Activated CD4-positive, alpha-beta T cell treated with anti-CD3 and anti-CD28 coated beads for 4 hours (primary cell): Measurements from ENCODE around the gene CDK17.
"Not testable (repeated sequence)": the region's sequence is repeated elsewhere in the genome, so short reads cannot be mapped to it uniquely, and the experiment has no call there.

Experiments used
- DNase-seq, 2 donors: peaks; one replicate each; pipeline ENCODE4 v3.0.0-alpha.2; 2020

The CDK17 gene

GRCh38 chr12:96399919-96400630 lies at the start of gene CDK17:
TSS of gene CDK17 (minus strand) at chr12:96400439. CDS start at chr12:96334836, 65,603 bp downstream.
- DNase-seq: peak; percentile 85 to 88

- no peak for DNase-seq
Observed at GRCh38 chr12:96448300-96448699, 48.1 kb upstream of the CDK17 start.

DNA sequence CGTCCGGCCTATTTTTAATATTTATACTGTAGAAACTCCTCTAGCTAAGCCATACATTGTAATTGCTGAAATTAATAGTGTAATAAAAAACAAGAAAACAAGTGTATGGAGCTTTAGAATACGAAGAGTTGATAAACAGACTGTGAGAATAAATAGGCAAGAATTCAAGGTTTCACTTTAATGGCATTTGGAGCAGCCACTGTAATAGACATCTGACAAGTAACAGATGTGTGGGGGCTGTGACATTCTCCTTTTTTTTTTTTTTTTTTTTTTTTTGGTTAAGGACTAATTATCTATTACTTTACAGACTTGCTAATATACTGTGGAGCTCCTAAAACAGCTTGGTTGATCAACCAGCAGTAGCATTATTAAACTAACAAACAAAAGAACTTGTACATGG lies 47.0 kb upstream of the CDK17 start:
- no peak for DNase-seq

DNA sequence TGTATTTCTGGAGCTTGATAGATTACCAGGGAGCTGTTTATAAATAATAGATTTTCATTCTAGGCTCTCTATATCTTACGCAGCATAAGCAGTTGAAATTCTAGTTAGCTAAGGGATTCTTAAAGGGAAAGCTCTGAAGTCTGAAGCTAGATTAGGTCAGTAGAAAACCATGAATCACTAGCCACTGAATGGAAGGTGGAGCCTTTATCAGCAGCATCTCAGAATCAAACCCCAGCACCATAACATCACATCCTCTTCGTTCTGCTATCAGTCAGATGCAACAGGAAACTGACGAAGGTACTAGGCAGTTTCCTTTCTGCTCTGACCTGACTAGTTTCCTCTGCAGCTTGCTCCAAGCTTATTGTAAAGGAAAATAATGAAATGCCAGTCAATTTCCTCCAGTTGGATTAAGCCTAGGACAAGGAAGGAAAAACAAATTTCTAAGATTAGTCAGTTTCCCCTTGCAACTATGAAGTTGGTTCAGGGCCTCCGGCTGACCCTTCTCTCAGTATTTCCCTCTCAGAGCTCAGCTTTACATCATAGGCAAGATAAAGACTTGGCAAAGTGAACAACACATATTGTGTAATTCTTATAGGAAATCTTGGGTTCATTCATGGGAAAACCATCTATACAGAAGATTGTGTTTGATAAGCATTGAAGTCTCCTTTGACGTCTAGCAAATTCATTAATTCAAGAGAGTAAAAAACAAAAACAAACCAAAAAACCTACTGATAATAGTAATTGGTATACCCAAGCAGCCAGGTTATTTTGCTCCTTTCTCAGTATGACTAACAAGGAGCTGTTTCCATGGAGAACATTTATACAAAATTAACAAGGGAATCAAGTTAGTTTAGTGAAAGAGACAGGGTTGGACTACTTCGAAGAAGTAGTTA lies 45.7 kb upstream of the CDK17 start:
- DNase-seq: peak; percentile 52 to 55

DNA sequence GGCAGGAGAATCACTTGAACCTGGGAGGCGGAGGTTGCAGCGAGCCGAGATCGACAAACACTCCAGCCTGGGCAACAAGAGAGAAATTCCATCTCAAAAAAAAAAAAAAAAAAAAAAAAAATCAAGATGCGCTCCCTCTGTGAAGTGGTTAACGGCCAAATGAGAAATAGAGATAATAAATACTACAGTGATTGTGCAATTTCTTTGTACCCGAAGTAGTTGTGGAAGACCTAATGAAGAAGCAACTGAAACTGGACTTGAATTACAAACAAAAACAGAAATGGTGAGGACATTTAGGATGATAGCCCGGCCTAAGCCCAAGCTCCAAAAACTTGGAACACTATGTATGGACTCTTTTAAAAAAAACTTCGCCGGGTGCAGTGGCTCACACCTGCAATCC lies 44.2 kb upstream of the CDK17 start:
- no peak for DNase-seq

DNA sequence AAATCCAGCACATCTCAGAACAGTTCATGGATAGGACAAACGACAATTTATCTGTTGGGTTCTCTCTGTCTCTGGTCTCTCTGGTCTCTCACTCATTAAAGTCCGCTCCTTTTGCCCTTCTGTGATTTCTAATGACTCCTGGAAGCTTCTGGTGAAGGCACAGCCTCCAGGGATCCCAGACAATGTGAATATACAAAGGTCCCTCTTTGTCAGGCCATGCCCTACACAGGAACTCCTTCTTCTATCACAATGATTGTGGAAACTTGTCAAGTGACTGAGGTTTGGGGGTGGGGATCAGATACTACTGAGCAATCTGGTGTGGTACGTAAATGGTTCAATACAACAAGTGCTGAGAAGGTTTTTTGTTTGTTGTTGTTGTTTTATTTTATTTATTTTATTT lies 42.7 kb upstream of the CDK17 start:
- DNase-seq: no peak

GRCh38 chr12:96441816-96442215 lies 41.6 kb upstream of the CDK17 start:
- DNase-seq: no peak

DNA sequence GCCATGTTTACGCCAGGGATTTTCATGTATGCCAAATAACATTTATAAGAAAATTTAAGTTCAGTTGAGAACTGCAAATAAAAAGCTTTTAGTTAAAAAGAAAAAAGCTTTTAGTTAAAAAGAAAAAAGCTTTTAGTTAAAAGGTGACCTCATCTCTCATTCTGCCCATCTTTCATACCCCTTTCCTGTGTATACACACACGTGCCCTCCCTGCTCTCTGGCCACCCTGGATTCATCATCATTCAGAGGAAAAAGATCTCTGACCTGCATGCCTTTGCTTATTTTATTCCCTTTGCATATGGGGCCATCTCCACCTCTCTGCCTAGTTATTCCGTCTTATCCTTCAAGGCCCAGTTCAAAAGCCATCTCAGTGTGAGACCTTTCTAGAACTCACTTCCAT lies 38.1 kb upstream of the CDK17 start:
- no peak for DNase-seq

DNA sequence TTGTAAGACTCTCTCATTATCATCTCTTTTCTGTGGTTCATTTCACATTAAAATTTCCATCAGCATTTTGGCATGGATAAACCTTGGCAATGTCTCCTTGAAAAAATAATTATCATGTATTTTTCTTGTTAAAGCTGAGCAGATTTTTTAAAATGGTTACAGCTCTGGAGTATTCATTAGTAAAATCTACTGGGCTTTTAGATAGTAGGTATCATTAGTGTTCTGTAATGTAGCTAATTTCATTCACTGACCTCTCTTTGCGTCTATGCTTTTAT lies 36.9 kb upstream of the CDK17 start:
- no peak for DNase-seq

DNA sequence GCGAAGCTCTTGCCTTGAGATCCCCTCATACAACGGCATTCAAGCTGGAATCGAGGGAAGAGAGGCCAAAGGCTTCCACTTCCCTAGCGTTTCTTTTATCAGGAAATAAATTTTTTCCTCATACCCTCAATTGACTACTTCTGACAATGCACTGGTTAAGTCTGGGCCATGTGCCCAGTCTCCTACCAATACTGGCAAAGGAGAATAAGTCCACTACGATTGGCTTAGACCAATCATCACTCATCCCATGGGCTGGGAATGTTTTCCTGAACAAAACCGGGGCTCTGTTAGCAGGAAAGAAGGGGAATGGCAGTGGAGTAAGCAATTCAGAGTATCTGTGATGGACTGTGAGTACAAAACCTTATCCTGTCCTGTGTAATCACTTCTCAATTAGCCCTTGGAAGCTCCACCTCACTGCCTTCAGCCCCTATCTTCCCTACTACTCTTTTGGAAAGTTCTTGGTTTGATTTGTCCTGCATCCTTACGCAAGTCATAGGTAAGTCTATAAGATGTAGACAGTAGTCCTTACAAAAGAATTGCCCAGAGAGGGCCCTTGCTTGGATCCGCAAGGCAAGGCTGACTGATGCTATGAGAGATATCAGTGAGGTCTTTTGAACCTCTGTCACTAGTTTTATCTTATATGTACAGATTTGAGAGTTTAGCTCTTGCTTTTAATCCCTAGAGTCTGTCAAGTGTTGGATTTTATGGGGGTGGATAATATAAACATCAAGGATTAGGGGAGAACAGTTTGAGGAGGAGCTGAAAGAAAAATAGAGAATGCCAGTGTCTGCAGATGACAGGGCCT lies 36.3 kb upstream of the CDK17 start:
- no peak for DNase-seq

GRCh38 chr12:96434107-96434506 lies 33.9 kb upstream of the CDK17 start:
- DNase-seq: peak; percentile 58 to 62

- DNase-seq: not testable (repeated sequence)
Observed at GRCh38 chr12:96432496-96433321, 32.5 kb upstream of the CDK17 start.

DNA sequence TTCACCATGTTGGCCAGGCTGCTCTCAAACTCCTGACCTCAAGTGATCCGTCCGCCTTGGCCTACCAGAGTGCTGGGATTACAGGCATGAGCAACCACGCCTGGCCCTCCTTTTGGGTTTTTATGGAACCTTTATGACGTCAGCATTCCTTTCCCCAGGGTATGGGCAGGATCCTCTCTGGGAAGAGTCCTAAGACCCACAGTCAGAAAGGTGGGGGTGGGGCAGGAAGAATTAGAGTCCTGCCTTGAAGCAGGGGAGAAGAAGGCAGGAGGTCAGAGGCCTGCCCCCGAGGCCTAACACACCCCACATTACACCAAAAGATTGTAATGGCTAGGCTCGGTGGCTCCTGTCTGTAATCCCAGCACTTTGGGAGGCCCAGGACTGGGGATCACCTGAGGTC lies 30.8 kb upstream of the CDK17 start:
- no peak for DNase-seq

GRCh38 chr12:96427269-96427729 lies 27.1 kb upstream of the CDK17 start:
- peak in 1 of 2 donors; percentile 12 for DNase-seq

GRCh38 chr12:96425951-96426350 lies 25.7 kb upstream of the CDK17 start:
- DNase-seq: no peak

GRCh38 chr12:96425321-96425720 lies 25.1 kb upstream of the CDK17 start:
- DNase-seq: no peak

- no peak for DNase-seq
Observed at GRCh38 chr12:96424601-96425000, 24.4 kb upstream of the CDK17 start.

DNA sequence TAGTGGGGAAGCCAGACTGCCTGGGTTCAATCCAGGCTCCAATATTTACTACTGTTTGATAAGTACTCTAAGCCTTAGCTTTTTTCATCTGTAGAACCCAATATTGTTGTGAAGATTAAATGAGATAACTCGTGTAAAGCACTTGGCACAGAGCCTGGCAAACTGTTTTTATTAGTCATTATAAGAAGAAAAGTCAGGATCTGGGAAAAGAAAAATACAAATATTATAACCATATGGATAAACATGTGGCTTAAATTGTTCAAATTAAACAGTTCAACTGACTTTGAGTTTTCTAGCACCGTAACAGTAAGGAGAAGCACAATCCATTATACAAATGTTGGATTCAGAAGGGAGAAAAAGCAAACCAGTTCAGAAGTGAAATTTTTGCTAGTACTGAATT lies 22.0 kb upstream of the CDK17 start:
- DNase-seq: no peak

- DNase-seq: no peak
Observed at GRCh38 chr12:96421014-96421413, 20.8 kb upstream of the CDK17 start.

DNA sequence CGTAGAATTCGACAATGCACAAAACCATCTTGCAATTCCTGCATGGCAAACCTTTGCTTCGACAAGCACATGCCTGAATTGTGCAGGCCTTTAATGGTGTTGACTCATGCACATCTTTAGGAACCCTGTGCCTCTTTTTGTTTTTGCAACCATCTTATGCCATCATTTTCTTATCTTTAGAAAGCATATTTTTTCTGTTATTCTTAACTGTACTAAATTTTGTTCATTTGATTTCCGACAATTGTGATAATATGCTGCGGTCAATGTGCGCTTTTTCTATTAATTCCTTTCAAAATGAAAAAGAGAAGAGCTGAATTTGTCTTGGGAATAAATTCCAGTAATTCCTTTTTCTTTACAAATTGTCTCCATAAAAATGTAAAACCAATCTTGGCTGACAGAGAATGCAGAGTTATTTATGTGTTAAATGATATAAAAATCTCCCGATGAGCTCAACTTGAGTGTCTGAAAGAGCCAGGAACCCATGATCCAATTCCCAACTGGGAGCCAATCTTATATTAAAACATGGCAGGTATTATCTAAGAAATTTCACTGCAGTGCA lies 20.1 kb upstream of the CDK17 start:
- no peak for DNase-seq

- no peak for DNase-seq
Observed at GRCh38 chr12:96419576-96420276, 19.5 kb upstream of the CDK17 start.

GRCh38 chr12:96417688-96418087 lies 17.4 kb upstream of the CDK17 start:
- not testable (repeated sequence) for DNase-seq
